ENCODE data around the gene LILRA1. TPM values are rescaled to one million over a fixed set of nuclear protein-coding genes. Genes with fewer than 3 reads are reported as not detected.
"Not testable (repeated sequence)": the region's sequence is repeated elsewhere in the genome, so short reads cannot be mapped to it uniquely, and the experiment has no call there.

LILRA1 gene
- total RNA-seq, 1 donor from 2014 or later: 0.22 TPM

DNA sequence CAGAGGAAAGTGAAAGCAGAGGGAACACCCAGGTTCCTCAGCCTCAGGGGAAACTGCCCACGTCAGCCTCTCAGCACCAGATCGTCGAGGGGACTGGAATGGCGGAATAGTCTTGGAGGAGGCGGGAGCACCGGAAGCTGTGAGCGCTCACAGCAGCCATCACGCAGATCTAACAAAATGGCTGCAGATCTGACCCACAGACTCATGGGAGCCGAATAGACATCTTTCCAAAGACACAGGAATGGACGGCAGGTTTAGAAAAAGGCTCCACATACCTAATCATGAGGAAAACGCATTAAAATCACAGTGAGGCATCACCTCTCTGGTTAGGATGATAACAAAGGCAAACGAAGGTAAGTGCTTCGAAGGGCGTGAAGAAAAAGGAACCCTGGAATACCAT lies 31.6 kb upstream of the LILRA1 start:
- DNase-seq: no peak
- H3K27me3 ChIP-seq (ENCODE audit: low read depth): peaks cover 52% of the 10 kb centered on the region
- H3K4me3 ChIP-seq: no peak overlapping the region
- no peak overlapping the region for H3K27ac ChIP-seq (replicated peaks)
- no peaks in the 10 kb centered on the region for H3K4me1 ChIP-seq
- no peaks in the 10 kb centered on the region for H3K36me3 ChIP-seq
- TF ChIP-seq, protein P1, sequence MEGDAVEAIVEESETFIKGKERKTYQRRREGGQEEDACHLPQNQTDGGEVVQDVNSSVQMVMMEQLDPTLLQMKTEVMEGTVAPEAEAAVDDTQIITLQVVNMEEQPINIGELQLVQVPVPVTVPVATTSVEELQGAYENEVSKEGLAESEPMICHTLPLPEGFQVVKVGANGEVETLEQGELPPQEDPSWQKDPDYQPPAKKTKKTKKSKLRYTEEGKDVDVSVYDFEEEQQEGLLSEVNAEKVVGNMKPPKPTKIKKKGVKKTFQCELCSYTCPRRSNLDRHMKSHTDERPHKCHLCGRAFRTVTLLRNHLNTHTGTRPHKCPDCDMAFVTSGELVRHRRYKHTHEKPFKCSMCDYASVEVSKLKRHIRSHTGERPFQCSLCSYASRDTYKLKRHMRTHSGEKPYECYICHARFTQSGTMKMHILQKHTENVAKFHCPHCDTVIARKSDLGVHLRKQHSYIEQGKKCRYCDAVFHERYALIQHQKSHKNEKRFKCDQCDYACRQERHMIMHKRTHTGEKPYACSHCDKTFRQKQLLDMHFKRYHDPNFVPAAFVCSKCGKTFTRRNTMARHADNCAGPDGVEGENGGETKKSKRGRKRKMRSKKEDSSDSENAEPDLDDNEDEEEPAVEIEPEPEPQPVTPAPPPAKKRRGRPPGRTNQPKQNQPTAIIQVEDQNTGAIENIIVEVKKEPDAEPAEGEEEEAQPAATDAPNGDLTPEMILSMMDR (IDR thresholded peaks at IDR 0.05; ENCODE audit: borderline replicate concordance): no peak
- intact Hi-C loops (cut with micrococcal nuclease): no loop called here
- no peaks in the 10 kb centered on the region for H3K9me3 ChIP-seq (replicated peaks)

- H3K36me3 ChIP-seq; H3K9me3 ChIP-seq (replicated peaks); H3K4me1 ChIP-seq; DNase-seq; H3K4me3 ChIP-seq; intact Hi-C loops (cut with micrococcal nuclease); H3K27ac ChIP-seq (replicated peaks): not testable (repeated sequence)
- peaks cover 48% of the 10 kb centered on the region for H3K27me3 ChIP-seq (ENCODE audit: low read depth)
These were observed 30.2 kb upstream of the LILRA1 start for GRCh38 chr19:54563206-54563605.

- no peak overlapping the region for H3K27ac ChIP-seq (replicated peaks)
- DNase-seq: no peak
- no peaks in the 10 kb centered on the region for H3K9me3 ChIP-seq (replicated peaks)
- intact Hi-C loops (cut with micrococcal nuclease): no loop called here
- TF ChIP-seq, protein P1 (IDR thresholded peaks at IDR 0.05; ENCODE audit: borderline replicate concordance): no peak
- no peaks in the 10 kb centered on the region for H3K4me1 ChIP-seq
- H3K4me3 ChIP-seq: no peak overlapping the region
- peaks cover 75% of the 10 kb centered on the region for H3K27me3 ChIP-seq (ENCODE audit: low read depth)
- no peaks in the 10 kb centered on the region for H3K36me3 ChIP-seq
These were observed 23.1 kb upstream of the LILRA1 start for GRCh38 chr19:54570316-54570715.

- H3K9me3 ChIP-seq (replicated peaks); H3K4me1 ChIP-seq; H3K4me3 ChIP-seq; DNase-seq; intact Hi-C loops (cut with micrococcal nuclease); H3K27ac ChIP-seq (replicated peaks); H3K36me3 ChIP-seq: not testable (repeated sequence)
- H3K27me3 ChIP-seq (ENCODE audit: low read depth): peaks cover 77% of the 10 kb centered on the region
These were observed 21.5 kb upstream of the LILRA1 start for GRCh38 chr19:54571715-54572615.

- Histone ChIP-seq H3K9me3 (replicated peaks) (no peaks in the 10 kb centered on the region), H3K4me1 (no peaks in the 10 kb centered on the region), H3K4me3 (peak overlapping the region; percentile 32), H3K36me3 (no peaks in the 10 kb centered on the region), H3K27me3 (ENCODE audit: low read depth) (peaks cover 74% of the 10 kb centered on the region), H3K27ac (replicated peaks) (peak overlapping the region; percentile 40)
- TF ChIP-seq, protein P1 (IDR thresholded peaks at IDR 0.05; ENCODE audit: borderline replicate concordance): no peak
- intact Hi-C loops (cut with micrococcal nuclease): no loop called here
- peak; percentile 43 for DNase-seq
These were observed 20.6 kb upstream of the LILRA1 start for GRCh38 chr19:54572696-54573311.

DNA sequence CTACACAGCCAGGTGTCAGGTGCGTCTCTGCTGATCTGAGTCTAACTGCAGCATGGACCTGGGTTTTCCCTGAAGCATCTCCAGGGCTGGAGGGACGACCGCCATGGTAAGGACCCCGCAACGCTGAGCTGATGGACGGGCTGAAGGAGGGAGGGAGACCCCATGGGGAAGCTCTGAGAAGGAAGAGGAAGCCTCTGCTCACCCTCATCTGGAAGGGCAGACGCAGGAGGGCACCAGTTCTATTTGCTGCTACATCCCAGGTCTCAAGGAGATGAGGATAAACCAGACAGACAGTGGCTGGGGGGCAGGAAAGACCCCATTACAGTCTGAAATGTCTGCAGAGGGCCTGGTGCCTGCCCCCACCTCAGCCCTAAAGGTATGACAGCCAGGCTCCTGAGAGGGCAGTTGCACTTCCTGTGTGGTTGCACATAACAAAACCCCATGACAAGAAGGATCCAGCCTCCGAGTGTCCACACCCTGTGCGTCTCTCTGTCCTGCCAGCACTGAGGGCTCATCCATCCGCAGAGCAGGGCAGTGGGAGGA lies 20.0 kb upstream of the LILRA1 start, which contains the start of gene LILRA2:
Gene LILRA2, plus strand, starts transcription at position 461 of the 543 bp plus-strand sequence. CDS start 89 bp downstream, outside the sequence.
- TF ChIP-seq, protein P1 (IDR thresholded peaks at IDR 0.05; ENCODE audit: borderline replicate concordance): no peak
- Histone ChIP-seq H3K4me1 (no peaks in the 10 kb centered on the region), H3K4me3 (peak within 1 kb of the TSS; percentile 32), H3K36me3 (no peaks in the 10 kb centered on the region), H3K27ac (replicated peaks) (peak within 1 kb of the TSS; percentile 40), H3K27me3 (ENCODE audit: low read depth) (peaks cover 74% of the 10 kb centered on the region), H3K9me3 (replicated peaks) (peaks cover 4% of the 10 kb centered on the region)
- DNase-seq: no peak
- intact Hi-C loops (cut with micrococcal nuclease): no loop called here
